Parathyroid adenoma (tissue), 2 donors: ENCODE data around the gene HELZ.
"Not testable (repeated sequence)": the region's sequence is repeated elsewhere in the genome, so short reads cannot be mapped to it uniquely, and the experiment has no call there.

ENCODE experiments used
- H2AFZ ChIP-seq: fragments of 300-600 bp; sonication (generic); one replicate; pipeline ENCODE4 v1.7.0; 2017; ENCODE audit warnings: antibody characterized with exemption, mild to moderate bottlenecking
- H3K27ac ChIP-seq: fragments of 300-600 bp; sonication (generic); one replicate; pipeline ENCODE4 v1.7.0; 2017
- H3K27me3 ChIP-seq: fragments of 300-600 bp; sonication (generic); one replicate; pipeline ENCODE4 v1.7.0; 2017; ENCODE audit warnings: low read length; ENCODE audit not compliant: control insufficient read depth, insufficient read depth
- H3K36me3 ChIP-seq: fragments of 300-600 bp; sonication (generic); one replicate; pipeline ENCODE4 v1.7.0; 2017; ENCODE audit warnings: low read length; ENCODE audit not compliant: control insufficient read depth, insufficient read depth
- H3K4me1 ChIP-seq: fragments of 300-600 bp; sonication (generic); one replicate; pipeline ENCODE4 v1.7.0; 2017; ENCODE audit warnings: control low read depth
- H3K4me2 ChIP-seq: fragments of 300-600 bp; sonication (generic); one replicate; pipeline ENCODE4 v1.7.0; 2017; ENCODE audit warnings: low read length
- H3K4me3 ChIP-seq: fragments of 300-600 bp; sonication (generic); one replicate; pipeline ENCODE4 v1.7.0; 2017; ENCODE audit warnings: low read depth, low read length
- H3K79me2 ChIP-seq: fragments of 300-600 bp; sonication (generic); one replicate; pipeline ENCODE4 v1.7.0; 2017; ENCODE audit warnings: control low read depth
- H3K9ac ChIP-seq: fragments of 300-600 bp; sonication (generic); one replicate; pipeline ENCODE4 v1.7.0; 2017; ENCODE audit warnings: mild to moderate bottlenecking
- H3K9me3 ChIP-seq: fragments of 300-600 bp; sonication (generic); one replicate; pipeline ENCODE4 v1.7.0; 2017; ENCODE audit warnings: low read length; ENCODE audit not compliant: control insufficient read depth
- TF ChIP-seq, protein P1 (sequence below): fragments of 300-600 bp; sonication (generic); IDR thresholded peaks from one replicate; pipeline ENCODE4 v1.7.0; 2017; ENCODE audit warnings: antibody characterized with exemption, mild to moderate bottlenecking
- donor health status: primary hyperparathyroidism.

The HELZ gene

GRCh38 chr17:67276075-67276474 is 31.1 kb upstream of the HELZ start:
- H3K4me1 ChIP-seq = no peaks in the 10 kb centered on the region
- H2AFZ ChIP-seq = no peak overlapping the region
- H3K27ac ChIP-seq = no peak overlapping the region
- H3K9ac ChIP-seq = no peak overlapping the region
- no peak overlapping the region for H3K4me2 ChIP-seq
- H3K4me3 ChIP-seq = no peak overlapping the region
- TF ChIP-seq, protein P1, sequence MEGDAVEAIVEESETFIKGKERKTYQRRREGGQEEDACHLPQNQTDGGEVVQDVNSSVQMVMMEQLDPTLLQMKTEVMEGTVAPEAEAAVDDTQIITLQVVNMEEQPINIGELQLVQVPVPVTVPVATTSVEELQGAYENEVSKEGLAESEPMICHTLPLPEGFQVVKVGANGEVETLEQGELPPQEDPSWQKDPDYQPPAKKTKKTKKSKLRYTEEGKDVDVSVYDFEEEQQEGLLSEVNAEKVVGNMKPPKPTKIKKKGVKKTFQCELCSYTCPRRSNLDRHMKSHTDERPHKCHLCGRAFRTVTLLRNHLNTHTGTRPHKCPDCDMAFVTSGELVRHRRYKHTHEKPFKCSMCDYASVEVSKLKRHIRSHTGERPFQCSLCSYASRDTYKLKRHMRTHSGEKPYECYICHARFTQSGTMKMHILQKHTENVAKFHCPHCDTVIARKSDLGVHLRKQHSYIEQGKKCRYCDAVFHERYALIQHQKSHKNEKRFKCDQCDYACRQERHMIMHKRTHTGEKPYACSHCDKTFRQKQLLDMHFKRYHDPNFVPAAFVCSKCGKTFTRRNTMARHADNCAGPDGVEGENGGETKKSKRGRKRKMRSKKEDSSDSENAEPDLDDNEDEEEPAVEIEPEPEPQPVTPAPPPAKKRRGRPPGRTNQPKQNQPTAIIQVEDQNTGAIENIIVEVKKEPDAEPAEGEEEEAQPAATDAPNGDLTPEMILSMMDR = no peak
- no peaks in the 10 kb centered on the region for H3K36me3 ChIP-seq
- H3K27me3 ChIP-seq = no peaks in the 10 kb centered on the region
- H3K79me2 ChIP-seq = no peaks in the 10 kb centered on the region
- H3K9me3 ChIP-seq = no peaks in the 10 kb centered on the region

DNA sequence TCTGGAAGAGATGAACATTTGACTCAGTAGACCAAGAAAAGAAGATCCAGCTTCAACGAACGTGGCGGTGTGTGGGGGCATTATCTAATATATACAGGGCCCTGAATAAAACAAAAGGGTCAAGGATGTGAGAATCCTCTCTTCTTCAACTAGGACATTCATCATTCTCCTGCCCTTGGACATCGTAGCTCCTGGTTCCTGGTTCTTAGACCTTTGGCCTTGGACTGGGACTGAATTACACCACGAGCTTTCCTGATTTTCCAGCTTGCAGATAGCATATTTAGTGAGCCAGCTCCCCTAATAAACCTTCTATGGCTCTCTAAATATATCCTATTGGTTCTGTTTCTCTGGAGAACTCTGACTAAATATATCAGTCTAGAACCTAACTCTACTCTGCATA is 29.5 kb upstream of the HELZ start:
- Histone ChIP-seq H3K4me3 (no peak overlapping the region), H3K27me3 (no peaks in the 10 kb centered on the region), H3K9ac (no peak overlapping the region), H2AFZ (no peak overlapping the region), H3K9me3 (no peaks in the 10 kb centered on the region), H3K4me2 (no peak overlapping the region), H3K79me2 (no peaks in the 10 kb centered on the region), H3K4me1 (no peaks in the 10 kb centered on the region), H3K36me3 (no peaks in the 10 kb centered on the region), H3K27ac (no peak overlapping the region)
- TF ChIP-seq, protein P1 = no peak

- H3K36me3 ChIP-seq = no peaks in the 10 kb centered on the region
- TF ChIP-seq, protein P1 = no peak
- H3K9me3 ChIP-seq = no peaks in the 10 kb centered on the region
- no peak overlapping the region for H3K27ac ChIP-seq
- no peaks in the 10 kb centered on the region for H3K79me2 ChIP-seq
- no peak overlapping the region for H3K4me2 ChIP-seq
- H3K27me3 ChIP-seq = no peaks in the 10 kb centered on the region
- H3K4me3 ChIP-seq = no peak overlapping the region
- H3K4me1 ChIP-seq = no peaks in the 10 kb centered on the region
- H2AFZ ChIP-seq = no peak overlapping the region
- no peak overlapping the region for H3K9ac ChIP-seq
Observed at GRCh38 chr17:67273900-67274299, 28.9 kb upstream of the HELZ start.

- H2AFZ ChIP-seq = no peak overlapping the region
- no peaks in the 10 kb centered on the region for H3K4me1 ChIP-seq
- no peaks in the 10 kb centered on the region for H3K36me3 ChIP-seq
- TF ChIP-seq, protein P1 = no peak
- no peaks in the 10 kb centered on the region for H3K79me2 ChIP-seq
- no peaks in the 10 kb centered on the region for H3K9me3 ChIP-seq
- H3K27me3 ChIP-seq = no peaks in the 10 kb centered on the region
- H3K9ac ChIP-seq = no peak overlapping the region
- no peak overlapping the region for H3K27ac ChIP-seq
- no peak overlapping the region for H3K4me3 ChIP-seq
- H3K4me2 ChIP-seq = no peak overlapping the region
Observed at GRCh38 chr17:67272312-67273047, 27.5 kb upstream of the HELZ start.

DNA sequence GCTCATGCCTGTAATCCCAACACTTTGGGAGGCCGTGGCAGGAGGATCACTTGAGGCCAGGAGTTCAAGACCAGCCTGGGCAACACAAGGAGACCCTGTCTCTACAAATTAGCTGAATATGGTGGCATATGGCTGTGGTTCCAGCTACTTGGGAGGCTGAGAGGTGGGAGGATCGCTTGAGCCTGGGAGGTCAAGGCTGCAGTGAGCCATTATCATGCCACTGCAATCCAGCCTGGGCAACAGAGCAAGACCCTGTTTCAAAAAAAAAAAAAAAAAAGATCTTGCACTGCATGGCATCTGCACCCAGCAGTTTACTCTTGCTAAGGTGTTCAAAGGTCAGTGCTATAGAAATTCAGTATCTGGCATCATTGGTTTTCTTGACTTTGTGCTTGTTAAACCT is 26.2 kb upstream of the HELZ start:
- H3K27ac ChIP-seq, H3K79me2 ChIP-seq: not testable (repeated sequence)

More for the DNA sequence above, 26.2 kb upstream of the HELZ start:
- not testable (repeated sequence) for H3K27me3 ChIP-seq, H3K36me3 ChIP-seq, H2AFZ ChIP-seq, H3K9ac ChIP-seq, H3K4me2 ChIP-seq, H3K4me1 ChIP-seq, H3K9me3 ChIP-seq, H3K4me3 ChIP-seq
